Nasal cavity respiratory epithelium epithelial cell of viscerocranial mucosa (primary cell): ENCODE measurements around the gene CFAP20. TPM values are rescaled to one million over a fixed set of nuclear protein-coding genes. Genes with fewer than 3 reads are reported as not detected.

Experiments
- total RNA-seq: library from RNA; depleted of rRNA; stranded (reverse); fragments of >200 nt; gene quantifications from 2 replicates; pipeline ENCODE4 v1.2.3, GENCODE V29; 2014

CFAP20 gene
- total RNA-seq, result 34.2 and 36.7 TPM in 2 replicates

DNA sequence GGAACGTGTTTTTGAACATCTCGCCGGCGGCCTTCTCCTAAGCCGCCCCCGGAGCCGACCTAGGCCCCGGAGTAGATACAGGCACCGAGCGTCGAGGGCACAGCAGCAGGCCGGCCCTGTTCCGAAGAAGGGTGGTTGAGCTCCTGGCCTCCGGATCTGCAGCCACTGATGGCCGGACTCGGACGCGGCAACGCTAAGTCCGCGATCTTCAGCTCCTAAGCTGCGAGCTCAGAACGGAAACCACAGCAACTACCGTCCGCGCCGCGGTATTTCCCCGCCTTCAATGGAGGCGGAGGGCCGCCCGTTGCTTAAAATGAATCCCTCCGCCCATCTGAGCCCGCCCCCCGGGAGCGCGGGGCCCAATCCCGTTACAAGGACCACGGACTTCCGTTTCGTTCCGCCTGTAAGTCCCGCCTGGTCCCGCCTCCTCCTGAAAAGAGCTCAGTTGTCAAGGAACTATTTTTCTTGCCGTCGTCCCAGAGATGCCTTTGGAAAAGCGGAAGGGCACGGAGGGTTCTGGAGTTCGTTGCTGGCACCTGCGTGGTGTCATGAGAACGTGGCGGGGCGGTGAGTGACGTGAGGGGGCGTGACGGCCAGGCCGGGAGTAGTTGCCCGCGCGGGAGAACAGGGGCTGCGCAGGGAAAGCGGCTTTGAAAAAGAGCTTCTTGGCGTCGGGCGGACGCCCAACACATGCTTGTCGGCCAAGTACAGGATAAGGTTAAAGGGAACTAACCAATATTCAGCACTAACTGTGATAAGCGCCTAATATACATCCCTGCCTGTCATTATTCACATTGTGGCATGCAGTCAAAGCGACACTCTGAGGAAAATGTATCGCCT lies at the start of gene CFAP20:
CFAP20 (minus strand) TSS at position 285 of the 840 bp plus-strand sequence; CDS start at position 19, 266 bp downstream.

Other genes starting within 250 kb of the CFAP20 start
- 0.34 and 7.3 TPM in 2 replicates for gene CNGB1, start 158.3 kb downstream of the CFAP20 start, total RNA-seq
- gene ZNF319, start 128.7 kb downstream of the CFAP20 start, total RNA-seq, result 4.1 and 19.5 TPM in 2 replicates
- gene USB1, start 128.0 kb downstream of the CFAP20 start, total RNA-seq, result 21.9 and 118 TPM in 2 replicates
- gene MMP15, start 103.6 kb downstream of the CFAP20 start, total RNA-seq, result 11.3 and 29.3 TPM in 2 replicates
- 40.7 and 87.4 TPM in 2 replicates for gene CSNK2A2, start 68.7 kb upstream of the CFAP20 start, total RNA-seq
- gene PRSS54, start 165.6 kb upstream of the CFAP20 start, total RNA-seq, result not detected in 2 replicates